C4-2B (cell line): ENCODE data around the gene LIM2.

Experiments
- ZFX ChIP-seq: fragments of 450-650 bp; IDR thresholded peaks from 2 replicates; pipeline ENCODE4 v1.6.1; 2017
- TF ChIP-seq, protein P1 (sequence below): fragments of 450-650 bp; conservative IDR thresholded peaks from 2 replicates; pipeline ENCODE4 v1.5.1; 2017; ENCODE audit warnings: mild to moderate bottlenecking

DNA sequence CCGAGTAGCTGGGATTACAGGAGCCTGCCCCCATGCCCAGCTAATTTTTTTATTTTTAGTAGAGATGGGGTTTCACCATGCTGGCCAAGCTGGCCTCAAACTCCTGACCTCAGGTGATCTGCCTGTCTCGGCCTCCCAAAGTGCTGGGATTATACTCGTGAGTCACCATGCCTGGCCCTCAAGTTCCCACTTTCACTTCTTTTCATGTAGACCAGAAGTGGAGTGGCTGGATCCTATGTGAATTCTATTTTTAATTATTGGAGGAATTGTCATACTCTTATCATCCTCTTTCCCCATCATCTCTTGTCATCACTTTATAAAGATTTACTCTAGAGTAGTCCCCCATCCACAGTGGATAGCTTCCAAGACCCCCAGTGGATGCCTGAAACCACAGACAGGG lies 42.4 kb upstream of the LIM2 start:
- TF ChIP-seq, protein P1, sequence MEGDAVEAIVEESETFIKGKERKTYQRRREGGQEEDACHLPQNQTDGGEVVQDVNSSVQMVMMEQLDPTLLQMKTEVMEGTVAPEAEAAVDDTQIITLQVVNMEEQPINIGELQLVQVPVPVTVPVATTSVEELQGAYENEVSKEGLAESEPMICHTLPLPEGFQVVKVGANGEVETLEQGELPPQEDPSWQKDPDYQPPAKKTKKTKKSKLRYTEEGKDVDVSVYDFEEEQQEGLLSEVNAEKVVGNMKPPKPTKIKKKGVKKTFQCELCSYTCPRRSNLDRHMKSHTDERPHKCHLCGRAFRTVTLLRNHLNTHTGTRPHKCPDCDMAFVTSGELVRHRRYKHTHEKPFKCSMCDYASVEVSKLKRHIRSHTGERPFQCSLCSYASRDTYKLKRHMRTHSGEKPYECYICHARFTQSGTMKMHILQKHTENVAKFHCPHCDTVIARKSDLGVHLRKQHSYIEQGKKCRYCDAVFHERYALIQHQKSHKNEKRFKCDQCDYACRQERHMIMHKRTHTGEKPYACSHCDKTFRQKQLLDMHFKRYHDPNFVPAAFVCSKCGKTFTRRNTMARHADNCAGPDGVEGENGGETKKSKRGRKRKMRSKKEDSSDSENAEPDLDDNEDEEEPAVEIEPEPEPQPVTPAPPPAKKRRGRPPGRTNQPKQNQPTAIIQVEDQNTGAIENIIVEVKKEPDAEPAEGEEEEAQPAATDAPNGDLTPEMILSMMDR = no peak
- TF ChIP-seq ZFX = no peak
